Mononuclear cell (primary cell): ENCODE data around the gene EPHA6. TPM values are rescaled to one million over a fixed set of nuclear protein-coding genes. Genes with fewer than 3 reads are reported as not detected.

Experiments used
- H3K27me3 ChIP-seq: 2 replicates; pipeline ENCODE4 v1.6.0; 2011; ENCODE audit warnings: low read length, control low read depth; ENCODE audit not compliant: insufficient read depth
- H3K4me1 ChIP-seq: 2 replicates; pipeline ENCODE4 v1.5.1; 2011; ENCODE audit warnings: mild to moderate bottlenecking, low read length, control low read depth; ENCODE audit not compliant: insufficient read depth
- H3K4me3 ChIP-seq: 2 replicates; pipeline ENCODE4 v1.5.1; 2011; ENCODE audit warnings: mild to moderate bottlenecking, low read length, moderate library complexity
- H3K9me3 ChIP-seq: 2 replicates; pipeline ENCODE4 v1.5.1; 2011; ENCODE audit warnings: low read depth, mild to moderate bottlenecking, control low read depth, low read length
- total RNA-seq: library from RNA; depleted of rRNA; stranded (reverse); fragments of >200 nt; gene quantifications from one replicate; pipeline ENCODE4 v1.2.3, GENCODE V29; 2012

EPHA6 gene
- not detected for total RNA-seq

- H3K4me3 ChIP-seq, result no peak within 1 kb of the TSS
Measured at GRCh38 chr3:96813820-96814650, at the start of gene EPHA6. TSS of gene EPHA6 (plus strand) at chr3:96814594.

GRCh38 chr3:96776818-96777217 is 37.6 kb upstream of the EPHA6 start:
- H3K9me3 ChIP-seq, result peaks cover 5% of the 10 kb centered on the region
- H3K27me3 ChIP-seq, result no peaks in the 10 kb centered on the region
- H3K4me1 ChIP-seq, result no peaks in the 10 kb centered on the region

More at GRCh38 chr3:96813820-96814650, at the start of gene EPHA6:
- Histone ChIP-seq H3K4me1 (peaks cover 6% of the 10 kb centered on the region), H3K9me3 (no peaks in the 10 kb centered on the region), H3K27me3 (peaks cover 49% of the 10 kb centered on the region)

GRCh38 chr3:96779810-96780209 is 34.6 kb upstream of the EPHA6 start:
- Histone ChIP-seq H3K4me3 (no peak overlapping the region), H3K4me1 (no peaks in the 10 kb centered on the region)

More at GRCh38 chr3:96776818-96777217, 37.6 kb upstream of the EPHA6 start:
- no peak overlapping the region for H3K4me3 ChIP-seq

GRCh38 chr3:96796101-96796500 is 18.3 kb upstream of the EPHA6 start:
- H3K9me3 ChIP-seq, result no peaks in the 10 kb centered on the region

More at GRCh38 chr3:96779810-96780209, 34.6 kb upstream of the EPHA6 start:
- no peaks in the 10 kb centered on the region for H3K9me3 ChIP-seq
- H3K27me3 ChIP-seq, result no peaks in the 10 kb centered on the region

GRCh38 chr3:96803870-96804269 is 10.5 kb upstream of the EPHA6 start:
- Histone ChIP-seq H3K4me3 (no peak overlapping the region), H3K27me3 (no peaks in the 10 kb centered on the region), H3K9me3 (no peaks in the 10 kb centered on the region), H3K4me1 (no peaks in the 10 kb centered on the region)

More at GRCh38 chr3:96796101-96796500, 18.3 kb upstream of the EPHA6 start:
- no peak overlapping the region for H3K4me3 ChIP-seq
- no peaks in the 10 kb centered on the region for H3K4me1 ChIP-seq
- no peaks in the 10 kb centered on the region for H3K27me3 ChIP-seq

GRCh38 chr3:96806341-96806740 is 8.1 kb upstream of the EPHA6 start:
- H3K9me3 ChIP-seq, result no peaks in the 10 kb centered on the region

GRCh38 chr3:96813134-96813819 is 1.1 kb upstream of the EPHA6 start:
- no peak overlapping the region for H3K4me3 ChIP-seq

More at GRCh38 chr3:96806341-96806740, 8.1 kb upstream of the EPHA6 start:
- no peak overlapping the region for H3K4me3 ChIP-seq
- H3K27me3 ChIP-seq, result peaks cover 6% of the 10 kb centered on the region
- H3K4me1 ChIP-seq, result no peaks in the 10 kb centered on the region

GRCh38 chr3:96814651-96815567 is 515 bp downstream of the EPHA6 start:
- Histone ChIP-seq H3K4me1 (peaks cover 6% of the 10 kb centered on the region), H3K9me3 (no peaks in the 10 kb centered on the region), H3K27me3 (peaks cover 49% of the 10 kb centered on the region), H3K4me3 (no peak overlapping the region)

More at GRCh38 chr3:96813134-96813819, 1.1 kb upstream of the EPHA6 start:
- Histone ChIP-seq H3K27me3 (peaks cover 49% of the 10 kb centered on the region), H3K9me3 (no peaks in the 10 kb centered on the region), H3K4me1 (peaks cover 6% of the 10 kb centered on the region)

- H3K27me3 ChIP-seq, result no peaks in the 10 kb centered on the region
Measured at GRCh38 chr3:96831175-96831574, 16.8 kb downstream of the EPHA6 start.

GRCh38 chr3:96833301-96833700 is 18.9 kb downstream of the EPHA6 start:
- H3K27me3 ChIP-seq, result no peaks in the 10 kb centered on the region
- no peaks in the 10 kb centered on the region for H3K4me1 ChIP-seq
- no peaks in the 10 kb centered on the region for H3K9me3 ChIP-seq
- no peak overlapping the region for H3K4me3 ChIP-seq

More at GRCh38 chr3:96831175-96831574, 16.8 kb downstream of the EPHA6 start:
- no peaks in the 10 kb centered on the region for H3K4me1 ChIP-seq
- H3K4me3 ChIP-seq, result no peak overlapping the region
- no peaks in the 10 kb centered on the region for H3K9me3 ChIP-seq

- Histone ChIP-seq H3K9me3 (no peaks in the 10 kb centered on the region), H3K27me3 (no peaks in the 10 kb centered on the region), H3K4me3 (no peak overlapping the region), H3K4me1 (no peaks in the 10 kb centered on the region)
Measured at GRCh38 chr3:96836153-96836915, 21.9 kb downstream of the EPHA6 start.

GRCh38 chr3:96843505-96844203 is 29.3 kb downstream of the EPHA6 start:
- H3K9me3 ChIP-seq, result no peaks in the 10 kb centered on the region
- no peaks in the 10 kb centered on the region for H3K27me3 ChIP-seq
- H3K4me3 ChIP-seq, result no peak overlapping the region
- no peaks in the 10 kb centered on the region for H3K4me1 ChIP-seq

- Histone ChIP-seq H3K4me3 (no peak overlapping the region), H3K27me3 (no peaks in the 10 kb centered on the region), H3K9me3 (no peaks in the 10 kb centered on the region), H3K4me1 (no peaks in the 10 kb centered on the region)
Measured at GRCh38 chr3:96844204-96844514, 29.8 kb downstream of the EPHA6 start.

GRCh38 chr3:96852849-96853248 is 38.5 kb downstream of the EPHA6 start:
- Histone ChIP-seq H3K4me1 (no peaks in the 10 kb centered on the region), H3K4me3 (no peak overlapping the region), H3K27me3 (no peaks in the 10 kb centered on the region), H3K9me3 (no peaks in the 10 kb centered on the region)
